Fibroblast of upper back skin (primary cell): ENCODE measurements around the gene KIZ.
"Not testable (repeated sequence)": the region's sequence is repeated elsewhere in the genome, so short reads cannot be mapped to it uniquely, and the experiment has no call there.

Experiments
- DNase-seq: peaks from one replicate; pipeline ENCODE4 v3.0.0-alpha.2; 2013

The KIZ gene

DNA sequence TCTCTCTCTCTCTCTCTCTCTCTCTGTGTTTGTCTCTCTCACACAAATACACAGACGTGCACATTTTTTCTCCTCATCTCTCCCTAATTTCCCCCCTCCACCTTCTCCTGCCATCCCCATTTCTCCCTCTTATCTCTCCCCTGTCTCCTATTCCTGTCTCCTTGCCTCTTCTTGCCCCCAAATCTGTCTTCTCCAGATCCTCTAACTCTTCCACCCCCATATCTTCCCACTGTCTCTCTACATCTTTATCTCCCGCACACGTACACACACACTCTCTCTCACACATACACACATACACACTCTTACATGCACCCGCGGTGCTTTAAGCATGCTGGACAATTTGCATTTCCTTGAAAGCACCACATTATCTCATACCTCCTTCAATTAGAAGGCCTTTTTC is 15.9 kb downstream of the KIZ start:
- no peak for DNase-seq

DNA sequence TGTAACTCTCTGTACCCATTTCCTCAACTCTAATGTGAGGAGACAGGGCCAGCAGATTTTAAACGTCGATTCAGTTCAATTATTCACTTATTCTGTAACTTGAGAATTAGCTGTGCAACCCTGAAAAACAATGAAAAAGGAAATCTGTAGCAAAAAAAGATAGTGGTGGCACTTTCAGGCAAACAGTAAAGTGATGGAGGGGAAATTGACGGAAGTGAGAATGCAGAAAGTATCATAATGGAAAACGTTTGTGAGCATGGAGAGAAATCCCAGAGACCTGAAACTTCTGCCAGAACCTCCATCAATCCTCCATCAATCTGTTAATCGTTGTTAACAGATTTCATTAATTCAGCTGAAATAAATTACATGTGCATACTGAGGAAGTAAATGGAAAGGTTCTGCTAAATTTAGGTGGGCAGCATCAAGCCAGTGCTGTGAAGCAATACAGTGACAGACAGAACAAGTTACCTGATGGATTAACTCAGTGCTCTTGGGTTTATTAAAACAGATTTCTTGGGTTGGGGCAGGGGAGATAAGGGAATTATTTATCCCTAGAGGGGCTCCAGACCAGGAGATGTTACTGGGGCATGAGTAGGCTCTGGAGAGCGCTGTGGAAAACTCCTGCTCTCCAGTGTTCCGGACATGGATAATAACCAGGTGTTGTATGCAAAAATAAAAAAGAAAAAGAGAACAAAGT is 17.5 kb downstream of the KIZ start:
- no peak for DNase-seq

DNA sequence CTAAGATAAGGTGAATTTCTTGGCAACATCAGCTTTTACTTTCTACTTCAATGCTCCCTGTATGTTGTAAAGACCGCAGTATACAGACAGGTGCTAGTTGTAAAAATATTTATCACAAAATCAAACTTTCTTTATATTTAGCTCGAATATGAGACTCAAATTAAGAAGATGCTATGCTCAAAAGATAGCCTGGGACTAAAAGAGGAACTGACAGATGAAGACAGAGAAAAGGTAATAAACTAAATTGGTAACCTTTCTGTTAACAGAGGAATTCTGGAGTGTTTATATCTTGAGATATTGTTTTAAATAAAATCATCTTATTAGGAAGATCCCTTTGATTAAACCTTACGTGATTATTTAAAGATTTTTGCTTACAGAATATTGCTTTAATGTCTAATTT is 19.5 kb downstream of the KIZ start:
- no peak for DNase-seq

DNA sequence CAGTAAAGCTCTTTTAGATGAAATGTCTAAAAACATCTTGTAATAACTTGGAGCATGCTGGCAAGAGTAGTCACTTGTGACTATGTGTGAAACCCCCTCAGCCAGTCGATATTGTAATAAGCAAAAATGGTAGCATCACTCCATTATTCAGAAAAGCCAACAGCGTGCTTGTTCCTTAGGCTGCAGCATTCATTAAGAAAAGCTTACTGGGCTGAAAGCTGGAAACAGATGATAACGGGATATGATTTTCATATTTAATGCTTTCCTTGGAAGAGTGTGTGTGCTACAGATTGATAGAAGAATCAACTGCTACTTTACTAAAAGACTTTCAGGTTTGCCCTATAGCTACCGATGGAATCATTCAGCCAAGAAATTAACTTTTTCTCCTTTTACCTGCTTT is 20.3 kb downstream of the KIZ start:
- DNase-seq, result no peak

- no peak for DNase-seq
Measured at GRCh38 chr20:21147593-21147992, 21.7 kb downstream of the KIZ start.

DNA sequence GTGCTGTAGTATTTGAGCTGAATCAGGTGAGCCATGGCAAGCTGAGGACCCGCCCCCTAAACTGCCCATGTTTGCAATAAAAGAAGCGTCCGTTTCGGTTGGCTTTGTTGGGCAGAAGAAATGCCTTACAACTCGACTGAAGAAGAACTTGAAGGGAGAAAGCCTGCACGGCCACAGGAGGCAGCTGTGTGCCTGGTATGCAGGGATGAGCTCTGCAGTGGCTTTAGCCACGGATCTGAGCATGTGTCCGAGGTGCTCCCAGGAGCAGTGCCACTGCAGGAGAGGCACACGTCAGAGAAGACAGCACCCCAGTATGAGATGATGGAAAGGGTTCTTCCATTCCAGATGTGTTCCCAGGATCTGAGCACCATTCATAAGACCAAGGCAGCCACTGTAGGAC is 23.5 kb downstream of the KIZ start:
- no peak for DNase-seq

DNA sequence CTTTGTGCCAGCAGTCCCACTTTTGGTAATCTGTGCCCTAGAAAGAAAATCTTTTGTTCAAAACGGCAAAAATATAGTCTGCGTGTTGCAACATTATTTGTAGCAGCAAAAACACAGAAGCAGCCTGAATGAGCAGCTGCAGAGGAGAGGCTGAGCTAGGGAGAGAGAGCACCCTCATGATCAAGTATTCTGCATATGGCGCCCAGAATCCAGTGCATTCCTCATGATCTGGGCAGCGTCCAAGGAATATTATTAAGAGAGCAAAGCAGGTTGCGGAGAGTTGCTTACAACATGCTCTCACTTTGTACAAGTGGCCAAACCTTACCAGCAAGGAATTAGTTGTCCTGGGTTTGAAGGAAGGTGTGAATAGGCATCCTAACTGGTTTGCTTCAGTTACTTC is 25.9 kb downstream of the KIZ start:
- DNase-seq, result no peak

- no peak for DNase-seq
Measured at GRCh38 chr20:21154692-21155091, 28.8 kb downstream of the KIZ start.

GRCh38 chr20:21155268-21155667 is 29.4 kb downstream of the KIZ start:
- no peak for DNase-seq

DNA sequence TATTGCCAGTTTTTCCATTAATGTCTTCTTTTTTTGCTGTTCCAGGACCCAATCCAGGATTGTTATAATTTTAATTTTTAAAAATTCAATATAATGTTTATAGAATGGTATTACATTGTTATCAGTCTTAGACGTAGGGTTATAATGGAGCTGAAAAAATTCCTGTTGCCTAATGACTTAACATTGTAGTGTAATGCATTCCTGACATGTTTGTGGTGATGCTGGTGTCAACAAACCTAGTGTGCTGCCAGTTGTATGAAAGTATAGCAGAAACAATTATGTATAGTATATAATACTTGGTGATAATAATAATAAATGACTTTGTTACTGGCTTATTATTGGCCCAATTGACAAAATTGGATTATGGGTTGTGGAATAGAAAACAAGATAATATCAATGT is 30.4 kb downstream of the KIZ start:
- DNase-seq, result peak; percentile 49

DNA sequence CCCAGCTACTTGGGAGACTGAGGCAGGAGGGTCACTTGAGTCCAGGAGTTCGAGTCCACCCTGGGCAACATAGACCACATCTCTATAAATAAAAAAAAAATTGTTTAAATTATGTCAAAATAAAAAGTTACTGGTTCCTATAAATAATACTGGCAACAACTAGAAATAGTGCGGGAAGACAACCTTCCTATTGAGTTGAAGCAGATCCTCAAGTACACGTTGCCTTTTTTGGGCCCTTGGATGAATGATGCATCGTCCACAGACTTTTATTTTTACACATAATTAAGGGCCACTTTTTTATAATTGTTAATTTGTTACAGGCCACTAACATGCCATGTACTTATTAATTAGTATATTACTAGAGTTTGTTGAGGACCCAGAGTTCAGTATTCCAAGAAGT is 31.1 kb downstream of the KIZ start:
- no peak for DNase-seq

GRCh38 chr20:21159658-21160380 is 33.9 kb downstream of the KIZ start:
- DNase-seq, result no peak

- DNase-seq, result no peak
Measured at GRCh38 chr20:21161926-21162325, 36.0 kb downstream of the KIZ start.

DNA sequence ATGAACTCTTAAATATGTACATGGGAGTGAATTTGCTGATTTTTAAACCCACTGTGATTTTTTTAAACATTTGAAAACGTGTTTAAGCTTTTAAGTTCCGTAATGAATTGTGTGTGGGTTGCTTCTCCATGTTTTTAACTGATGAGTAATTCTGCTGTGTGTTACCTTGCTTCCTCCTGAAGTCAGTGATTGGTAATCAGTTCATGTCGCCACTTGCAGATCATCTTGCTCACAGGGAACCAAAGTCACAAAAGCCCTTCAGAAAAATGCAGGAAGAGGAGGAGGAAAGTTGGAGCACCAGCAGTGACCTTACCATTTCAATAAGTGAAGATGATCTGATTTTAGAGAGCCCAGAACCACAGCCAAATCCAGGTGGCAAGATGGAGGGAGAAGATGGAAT is 36.7 kb downstream of the KIZ start:
- no peak for DNase-seq

DNA sequence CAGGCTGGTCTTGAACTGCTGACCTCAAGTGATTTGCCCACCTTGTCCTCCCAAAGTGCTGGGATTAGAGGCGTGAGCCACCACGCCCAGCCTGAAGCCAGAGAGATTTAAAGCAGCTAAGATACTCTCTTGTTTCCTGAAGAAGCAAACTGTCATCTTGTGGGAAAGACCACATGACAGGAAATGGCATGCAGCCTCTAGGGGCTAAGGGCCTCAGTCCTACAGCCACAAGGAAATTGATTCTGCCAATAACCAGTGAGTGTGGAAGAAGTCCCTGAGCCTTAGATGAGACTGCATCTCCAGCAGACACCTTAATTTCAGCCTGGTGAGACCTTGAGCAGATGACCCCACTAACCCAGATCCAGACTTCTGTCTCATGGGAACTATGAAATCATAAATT is 40.9 kb downstream of the KIZ start:
- DNase-seq, result no peak

DNA sequence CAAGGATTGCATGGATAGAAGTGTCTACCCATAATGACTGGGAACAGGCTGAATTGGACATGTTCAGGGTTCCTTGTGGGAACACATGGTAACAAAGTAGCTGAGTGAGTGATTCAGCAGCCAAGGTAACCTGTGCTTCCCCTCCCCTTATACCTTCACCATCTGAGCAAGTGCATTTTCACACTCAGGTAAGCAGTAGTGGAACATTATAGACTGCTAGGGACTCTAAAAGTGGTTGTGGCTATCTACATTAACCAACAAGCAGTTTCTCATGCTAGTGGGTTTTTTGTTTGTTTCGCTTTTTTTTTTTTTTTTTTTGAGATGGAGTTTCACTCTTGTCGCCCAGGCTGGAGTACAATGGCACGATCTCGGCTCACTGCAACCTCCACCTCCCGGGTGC is 41.4 kb downstream of the KIZ start:
- no peak for DNase-seq

DNA sequence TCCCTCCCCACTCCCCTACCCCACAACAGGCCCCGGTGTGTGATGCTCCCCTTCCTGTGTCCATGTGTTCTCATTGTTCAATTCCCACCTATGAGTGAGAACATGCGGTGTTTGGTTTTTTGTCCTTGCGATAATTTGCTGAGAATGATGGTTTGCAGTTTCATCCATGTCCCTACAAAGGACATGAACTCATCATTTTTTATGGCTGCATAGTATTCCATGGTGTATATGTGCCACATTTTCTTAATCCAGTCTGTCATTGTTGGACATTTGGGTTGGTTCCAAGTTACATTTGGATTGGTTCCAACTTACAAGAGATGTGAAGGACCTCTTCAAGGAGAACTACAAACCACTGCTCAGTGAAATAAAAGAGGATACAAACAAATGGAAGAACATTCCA is 42.2 kb downstream of the KIZ start:
- DNase-seq, result not testable (repeated sequence)

GRCh38 chr20:21172626-21173025 is 46.7 kb downstream of the KIZ start:
- no peak for DNase-seq

DNA sequence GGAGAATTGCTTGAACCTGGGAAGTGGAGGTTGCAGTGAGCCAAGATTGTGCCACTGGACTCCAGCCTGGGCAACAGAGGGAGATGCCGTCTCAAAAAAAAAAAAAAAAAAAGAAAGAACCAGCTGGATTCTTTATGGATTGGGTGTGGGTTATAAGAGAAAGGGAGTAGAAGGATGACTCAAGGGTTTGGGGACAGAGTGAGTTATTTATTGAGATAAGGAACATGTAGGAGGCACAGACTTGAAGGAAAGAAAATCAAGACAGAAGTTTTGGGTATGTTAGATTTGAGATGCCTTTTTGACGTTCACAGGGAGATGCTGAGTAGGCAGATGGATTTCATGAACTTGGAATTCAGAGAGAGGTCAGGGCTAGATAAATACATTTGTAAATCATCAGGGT is 47.6 kb downstream of the KIZ start:
- no peak for DNase-seq

- DNase-seq, result no peak
Measured at GRCh38 chr20:21174516-21175239, 48.8 kb downstream of the KIZ start.

- DNase-seq, result no peak
Measured at GRCh38 chr20:21175433-21175832, 49.6 kb downstream of the KIZ start.

DNA sequence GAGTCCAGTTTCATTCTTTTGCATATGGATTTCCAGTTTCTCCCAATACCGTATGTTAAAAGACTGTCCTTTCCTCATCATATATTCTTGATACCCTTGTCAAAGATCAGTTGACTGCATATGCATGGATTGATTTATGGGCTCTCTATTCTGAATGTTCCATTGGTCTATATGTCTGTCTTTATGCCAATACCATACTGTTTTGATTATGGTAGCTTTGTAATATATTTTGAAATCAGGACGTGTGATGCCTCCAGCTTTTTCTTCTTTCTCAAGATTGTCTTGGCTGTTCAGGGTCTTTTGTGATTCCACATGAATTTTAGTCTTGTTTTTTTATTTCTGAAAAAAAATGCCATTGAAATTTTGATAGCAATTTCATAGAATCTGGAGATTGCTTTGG is 51.9 kb downstream of the KIZ start:
- no peak for DNase-seq

GRCh38 chr20:21179757-21180156 is 53.9 kb downstream of the KIZ start:
- DNase-seq, result peak; percentile 60

GRCh38 chr20:21180248-21180647 is 54.4 kb downstream of the KIZ start:
- DNase-seq, result no peak
